NK-92 (cell line): ENCODE data around the gene SYNDIG1.

ENCODE experiments used
- DNase-seq: peaks from one replicate; lab custom pipeline; 2025; ENCODE audit not compliant: unreplicated experiment; lab: John Stamatoyannopoulos, UW

SYNDIG1 gene

DNA sequence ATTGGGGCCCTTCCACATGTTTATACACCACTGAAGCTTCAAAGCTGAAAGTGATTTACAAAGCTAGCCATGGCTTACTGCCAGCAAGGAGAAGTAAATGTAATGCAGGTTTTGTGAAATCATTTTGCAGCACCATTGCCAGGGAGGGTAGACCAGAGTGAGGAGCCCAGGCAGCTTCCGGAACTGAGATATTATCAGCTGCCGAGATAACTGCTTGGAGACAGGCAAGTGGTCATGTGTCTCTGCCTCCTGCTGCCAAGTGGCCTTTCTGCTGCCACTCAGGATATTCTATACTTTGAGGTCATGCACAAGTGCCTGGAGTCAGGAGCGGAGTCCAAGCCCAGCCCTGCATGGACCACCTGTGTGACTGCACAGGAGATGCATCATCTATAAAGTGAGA, 160.2 kb downstream of the SYNDIG1 start:
- DNase-seq = no peak

- no peak for DNase-seq
These were observed 161.2 kb downstream of the SYNDIG1 start for GRCh38 chr20:24630486-24631172.

GRCh38 chr20:24631173-24631505, 161.7 kb downstream of the SYNDIG1 start:
- DNase-seq = no peak

DNA sequence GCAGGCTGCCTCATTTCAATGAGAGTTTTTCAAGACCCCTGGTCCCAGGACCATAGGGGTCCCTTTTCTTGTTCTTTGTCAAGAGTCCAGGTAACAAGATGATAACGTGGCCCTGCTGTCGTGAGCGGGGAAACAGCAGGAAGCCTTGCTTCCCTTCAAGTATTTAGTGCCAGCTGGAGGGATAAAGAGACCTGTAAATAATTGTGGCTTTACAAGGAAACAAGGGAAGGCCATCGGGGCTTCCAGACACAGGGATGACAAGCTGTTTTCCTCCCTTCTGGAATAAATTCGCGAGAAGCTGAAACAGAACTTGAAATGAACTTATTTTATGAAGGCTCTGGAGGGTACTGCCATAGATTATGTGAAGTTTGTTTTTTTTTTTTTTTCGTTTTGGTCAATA, 163.2 kb downstream of the SYNDIG1 start:
- no peak for DNase-seq

DNA sequence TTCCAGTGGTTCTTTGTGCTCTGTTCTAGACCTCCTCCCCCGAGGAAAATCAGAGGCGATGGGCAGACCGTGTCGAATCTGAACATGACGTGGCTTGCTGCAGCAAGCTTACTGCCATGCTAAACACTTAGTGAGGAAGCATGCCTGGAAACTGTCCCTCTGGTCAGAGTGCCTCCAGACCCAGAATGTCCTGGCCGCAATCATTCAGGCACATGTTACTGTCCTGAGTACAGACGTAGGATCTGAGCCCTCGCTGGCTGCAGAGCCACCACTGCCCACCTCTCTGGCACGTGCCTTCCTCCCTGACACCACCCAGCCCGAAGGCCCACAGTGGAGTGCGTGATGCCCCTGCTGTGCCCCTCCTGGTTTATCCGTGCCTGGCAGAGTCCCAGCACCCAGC, 163.6 kb downstream of the SYNDIG1 start:
- DNase-seq = no peak

- DNase-seq = no peak
These were observed 164.1 kb downstream of the SYNDIG1 start for GRCh38 chr20:24633521-24633920.

DNA sequence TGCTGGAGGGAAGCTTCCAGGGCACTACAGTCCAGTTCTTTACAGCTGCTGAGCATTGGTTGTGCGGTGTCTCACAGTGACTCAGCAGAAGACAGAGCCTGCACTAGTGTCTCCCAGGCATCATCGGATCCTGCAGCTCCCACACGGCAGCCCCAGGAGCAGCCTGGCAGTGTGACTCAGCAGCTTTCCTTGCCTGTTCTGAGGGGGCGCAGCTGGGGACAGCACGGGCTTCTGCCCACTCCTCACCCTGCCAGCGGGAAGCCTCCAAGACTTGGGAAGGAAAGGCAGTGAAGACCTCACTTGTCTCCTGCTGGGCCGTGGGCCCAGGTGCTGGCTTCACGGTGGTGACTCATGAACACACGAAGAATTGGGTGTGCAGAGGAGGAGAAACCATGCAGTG, 165.4 kb downstream of the SYNDIG1 start:
- DNase-seq = no peak

DNA sequence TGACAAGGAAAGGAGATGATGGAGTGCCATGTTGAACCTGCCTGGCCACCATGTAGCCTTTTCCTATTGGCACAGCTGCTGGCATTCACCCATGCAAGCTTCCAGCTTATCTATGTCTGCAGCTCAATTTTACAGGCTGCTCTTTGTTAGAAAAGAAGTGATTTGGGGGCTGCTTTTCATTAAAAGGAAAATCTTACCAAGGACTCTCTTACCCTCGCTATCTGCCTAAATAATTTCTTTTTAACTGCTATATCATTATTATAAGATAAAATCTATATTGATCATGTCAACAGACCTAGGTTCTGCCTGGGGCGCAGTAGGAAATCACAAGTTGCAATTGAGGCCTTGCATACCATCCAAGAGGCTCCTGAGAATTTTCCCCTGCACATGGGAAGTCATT, 167.2 kb downstream of the SYNDIG1 start:
- DNase-seq = no peak

- DNase-seq = no peak
These were observed 167.7 kb downstream of the SYNDIG1 start for GRCh38 chr20:24637087-24637486.

- no peak for DNase-seq
These were observed 168.5 kb downstream of the SYNDIG1 start for GRCh38 chr20:24637941-24638340.

GRCh38 chr20:24638591-24639548, 169.4 kb downstream of the SYNDIG1 start:
- no peak for DNase-seq

GRCh38 chr20:24640276-24640675, 170.8 kb downstream of the SYNDIG1 start:
- no peak for DNase-seq

- DNase-seq = no peak
These were observed 171.3 kb downstream of the SYNDIG1 start for GRCh38 chr20:24640686-24641085.

- DNase-seq = no peak
These were observed 174.6 kb downstream of the SYNDIG1 start for GRCh38 chr20:24643731-24644626.

DNA sequence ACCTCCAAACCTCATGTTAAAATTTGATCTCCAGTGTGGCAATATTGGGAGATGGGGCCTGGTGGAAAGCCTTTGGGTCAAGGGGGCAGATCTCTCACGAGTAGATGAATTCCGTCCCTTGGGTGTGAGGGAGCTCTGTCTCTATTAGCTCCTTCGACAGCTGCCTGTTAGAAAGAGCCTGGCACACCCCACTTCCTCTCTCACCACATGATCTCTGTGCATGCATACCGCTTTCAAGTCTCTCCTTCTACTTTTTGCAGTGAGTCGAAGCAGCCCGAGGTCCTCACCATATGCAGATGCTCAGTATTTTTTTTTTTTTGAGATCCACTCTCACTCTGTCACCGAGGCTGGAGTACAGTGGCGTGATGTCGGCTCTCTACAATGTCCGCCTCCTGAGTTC, 176.9 kb downstream of the SYNDIG1 start:
- no peak for DNase-seq

GRCh38 chr20:24647713-24648112, 178.3 kb downstream of the SYNDIG1 start:
- no peak for DNase-seq

DNA sequence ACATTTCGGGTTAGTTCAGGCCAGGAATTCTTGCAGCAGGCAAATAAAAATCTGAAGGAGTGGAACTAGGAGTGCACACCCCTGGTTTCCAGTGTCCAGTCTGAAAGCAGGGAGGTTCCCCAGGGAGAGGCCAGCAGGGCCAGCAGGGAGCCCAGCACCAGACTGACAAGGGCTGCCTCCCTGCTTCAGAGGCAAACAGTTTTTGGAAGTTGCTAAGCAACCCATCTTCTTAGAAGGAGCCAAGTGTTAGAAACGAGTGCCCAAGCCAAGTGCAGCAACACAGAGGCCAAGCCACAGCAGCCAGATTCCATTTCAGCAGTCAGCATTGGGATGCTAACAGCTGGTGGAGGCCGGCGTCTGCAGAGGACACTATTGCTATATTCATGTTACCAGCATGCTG, 179.1 kb downstream of the SYNDIG1 start:
- no peak for DNase-seq

DNA sequence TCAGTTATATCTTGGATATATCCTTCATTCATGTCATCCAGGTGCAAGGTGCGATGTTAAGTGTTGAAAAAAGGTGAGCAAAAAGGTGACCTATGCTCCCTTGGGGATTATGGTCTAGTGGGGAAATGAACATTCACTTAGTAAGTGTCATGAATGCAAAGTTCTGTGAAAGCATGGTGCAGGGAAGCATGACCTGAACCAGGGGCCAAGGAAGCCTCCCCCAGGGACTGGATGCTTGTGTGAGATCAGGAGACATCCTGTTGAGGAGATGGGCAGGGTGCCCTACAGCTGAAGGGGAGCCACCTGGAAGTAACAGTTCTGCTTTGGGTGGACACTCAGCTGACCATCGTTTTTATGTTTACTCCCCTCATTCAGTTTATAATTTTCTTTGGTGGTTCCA, 179.5 kb downstream of the SYNDIG1 start:
- DNase-seq = no peak

GRCh38 chr20:24649787-24650490, 180.5 kb downstream of the SYNDIG1 start:
- no peak for DNase-seq

GRCh38 chr20:24651171-24651975, 181.9 kb downstream of the SYNDIG1 start:
- DNase-seq = no peak
